Effector memory CD8-positive, alpha-beta T cell (primary cell): ENCODE measurements around the gene GRAMD4.

Experiments used
- ATAC-seq: fragments of 150-1000 bp; cut with Tn5 transposase; replicated peaks from 2 replicates; pipeline ENCODE4 v1.10.0; 2021; ENCODE audit warnings: mild to moderate bottlenecking, moderate library complexity
- DNase-seq, 3 experiments: peaks; one replicate each; pipeline ENCODE4 v3.0.0; 2021
- H3K27ac Mint-ChIP-seq, 2 donors: one replicate each; pipeline ENCODE4 v1.8.0; 2022; ENCODE audit warnings: mild to moderate bottlenecking in 2 of 2, mixed read lengths in 2 of 2, moderate library complexity in 2 of 2
- H3K27me3 Mint-ChIP-seq, 2 donors: one replicate each; pipeline ENCODE4 v1.8.0; 2022; ENCODE audit warnings: mixed read lengths in 2 of 2
- H3K36me3 Mint-ChIP-seq: one replicate; pipeline ENCODE4 v1.8.0; 2022; ENCODE audit warnings: mild to moderate bottlenecking, moderate library complexity, mixed read lengths; ENCODE audit not compliant: insufficient read depth
- H3K4me1 Mint-ChIP-seq, 2 donors: one replicate each; pipeline ENCODE4 v1.8.0; 2022; ENCODE audit warnings: low read depth in 2 of 2, mixed read lengths in 2 of 2
- H3K4me3 Mint-ChIP-seq, 2 donors: one replicate each; pipeline ENCODE4 v1.8.0; 2022; ENCODE audit warnings: mild to moderate bottlenecking in 2 of 2, mixed read lengths in 2 of 2, moderate library complexity in 2 of 2
- H3K9me3 Mint-ChIP-seq, 2 donors: one replicate each; pipeline ENCODE4 v1.8.0; 2022; ENCODE audit warnings: mixed read lengths in 2 of 2

The GRAMD4 gene

DNA sequence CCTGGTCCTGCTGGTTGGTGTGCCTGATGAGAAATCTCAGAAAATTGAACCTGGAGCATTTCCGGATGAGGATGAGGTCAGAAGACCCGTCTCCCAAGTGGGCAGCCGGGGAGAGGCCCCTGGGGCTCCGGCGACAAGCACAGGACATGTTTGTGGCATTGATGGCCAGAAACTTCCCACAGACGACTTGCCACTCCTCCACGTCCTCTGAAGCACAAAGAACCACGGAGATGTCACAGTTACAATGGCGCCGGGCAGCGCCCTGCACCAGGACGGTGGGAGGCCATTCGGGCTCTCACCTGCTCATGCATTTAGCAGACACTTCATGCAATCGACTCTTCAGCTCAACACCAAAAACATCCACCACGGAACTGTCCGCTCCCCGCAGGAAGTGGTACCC is 71.4 kb downstream of the GRAMD4 start:
- Mint-ChIP-seq H3K4me3 (no peak overlapping the region), H3K9me3 (no peaks in the 10 kb centered on the region), H3K27me3 (no peaks in the 10 kb centered on the region), H3K27ac (peak overlapping the region in 1 of 2 donors; percentile 69), H3K36me3 (peaks cover 83% of the 10 kb centered on the region), H3K4me1 (peaks cover 0 to 1% of the 10 kb centered on the region in 2 donors)
- ATAC-seq (no peak), DNase-seq (no peak)

DNA sequence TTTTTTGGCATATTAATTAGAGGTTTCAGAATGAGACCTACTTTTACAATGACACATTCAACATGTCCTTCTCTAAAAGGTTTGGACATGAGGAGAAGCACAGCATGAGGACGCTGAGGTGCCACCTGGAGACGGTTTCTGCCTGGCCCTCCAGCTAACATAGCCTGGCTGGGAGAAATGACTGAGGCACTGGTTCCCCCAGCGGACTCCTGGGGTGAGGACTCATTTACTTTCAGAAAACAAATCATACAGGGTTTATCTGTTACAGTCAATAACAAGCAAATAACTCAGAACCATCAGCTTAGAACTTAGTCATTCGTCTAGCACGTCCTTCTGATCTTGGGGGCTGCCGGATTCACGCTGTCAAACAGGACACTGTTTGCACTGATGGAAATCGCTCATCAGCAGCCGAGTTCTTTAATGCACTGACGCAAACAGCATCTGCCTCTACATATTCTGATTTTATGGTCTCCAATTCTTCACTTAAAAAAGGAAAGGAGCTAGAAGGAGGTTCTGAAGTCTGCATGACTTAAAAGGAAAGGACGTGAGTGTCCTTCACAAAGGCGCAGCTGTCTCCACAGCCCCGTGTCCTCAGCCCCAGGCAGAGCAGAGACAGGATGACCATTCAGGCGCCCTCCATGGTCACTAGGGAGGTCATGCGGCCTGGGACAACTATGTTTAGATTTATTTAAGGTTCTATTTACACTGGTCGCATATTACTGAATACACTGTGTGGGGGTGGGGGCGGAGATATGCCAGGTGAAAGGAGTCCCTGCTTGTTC is 73.6 kb downstream of the GRAMD4 start:
- H3K9me3 Mint-ChIP-seq: no peaks in the 10 kb centered on the region
- DNase-seq (no peak), ATAC-seq (no peak)
- no peak overlapping the region for H3K4me3 Mint-ChIP-seq
- no peaks in the 10 kb centered on the region for H3K4me1 Mint-ChIP-seq
- H3K27ac Mint-ChIP-seq: peak overlapping the region; percentile 38 to 74
- peaks cover 88% of the 10 kb centered on the region for H3K36me3 Mint-ChIP-seq
- no peaks in the 10 kb centered on the region for H3K27me3 Mint-ChIP-seq

DNA sequence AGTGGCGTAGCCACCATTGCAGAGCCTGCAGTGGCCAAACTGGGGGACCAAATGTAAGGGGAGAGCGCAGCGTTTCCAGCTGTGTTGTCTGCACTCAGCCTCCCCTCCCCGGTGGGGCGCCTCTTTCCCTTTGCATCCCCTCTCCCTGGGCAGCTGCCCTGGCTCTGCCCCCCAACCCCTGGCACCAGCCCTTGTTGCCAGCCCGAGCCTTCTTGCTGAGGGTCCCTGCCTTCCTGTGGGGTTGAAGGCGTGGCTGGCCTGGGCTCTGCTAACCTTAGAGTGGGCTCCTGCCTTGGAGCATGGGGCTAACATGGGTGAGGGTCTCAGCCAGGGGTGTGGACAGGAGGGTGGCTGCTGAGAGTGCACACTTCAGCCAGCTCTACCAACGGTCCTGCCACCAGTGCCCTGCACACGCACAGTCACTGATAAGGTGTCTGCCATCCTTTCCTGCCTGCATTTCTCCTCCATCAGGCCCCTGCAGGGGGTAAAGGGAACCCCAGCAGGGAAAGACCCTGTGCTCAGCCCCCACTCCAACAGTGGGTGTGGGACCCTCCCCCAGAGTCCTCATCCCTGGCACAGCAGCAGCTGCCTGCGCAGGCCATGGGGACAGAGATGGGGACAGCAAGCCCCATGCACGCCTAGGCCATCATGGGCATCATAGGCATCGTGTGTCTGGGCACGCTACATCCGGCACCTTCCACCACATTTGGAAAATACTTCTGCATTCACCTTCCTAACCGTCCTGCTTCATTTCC is 74.4 kb downstream of the GRAMD4 start:
- H3K4me3 Mint-ChIP-seq: no peak overlapping the region
- peak overlapping the region; percentile 38 to 74 for H3K27ac Mint-ChIP-seq
- no peaks in the 10 kb centered on the region for H3K4me1 Mint-ChIP-seq
- ATAC-seq (no peak), DNase-seq (no peak)
- peaks cover 88% of the 10 kb centered on the region for H3K36me3 Mint-ChIP-seq
- no peaks in the 10 kb centered on the region for H3K9me3 Mint-ChIP-seq
- no peaks in the 10 kb centered on the region for H3K27me3 Mint-ChIP-seq

DNA sequence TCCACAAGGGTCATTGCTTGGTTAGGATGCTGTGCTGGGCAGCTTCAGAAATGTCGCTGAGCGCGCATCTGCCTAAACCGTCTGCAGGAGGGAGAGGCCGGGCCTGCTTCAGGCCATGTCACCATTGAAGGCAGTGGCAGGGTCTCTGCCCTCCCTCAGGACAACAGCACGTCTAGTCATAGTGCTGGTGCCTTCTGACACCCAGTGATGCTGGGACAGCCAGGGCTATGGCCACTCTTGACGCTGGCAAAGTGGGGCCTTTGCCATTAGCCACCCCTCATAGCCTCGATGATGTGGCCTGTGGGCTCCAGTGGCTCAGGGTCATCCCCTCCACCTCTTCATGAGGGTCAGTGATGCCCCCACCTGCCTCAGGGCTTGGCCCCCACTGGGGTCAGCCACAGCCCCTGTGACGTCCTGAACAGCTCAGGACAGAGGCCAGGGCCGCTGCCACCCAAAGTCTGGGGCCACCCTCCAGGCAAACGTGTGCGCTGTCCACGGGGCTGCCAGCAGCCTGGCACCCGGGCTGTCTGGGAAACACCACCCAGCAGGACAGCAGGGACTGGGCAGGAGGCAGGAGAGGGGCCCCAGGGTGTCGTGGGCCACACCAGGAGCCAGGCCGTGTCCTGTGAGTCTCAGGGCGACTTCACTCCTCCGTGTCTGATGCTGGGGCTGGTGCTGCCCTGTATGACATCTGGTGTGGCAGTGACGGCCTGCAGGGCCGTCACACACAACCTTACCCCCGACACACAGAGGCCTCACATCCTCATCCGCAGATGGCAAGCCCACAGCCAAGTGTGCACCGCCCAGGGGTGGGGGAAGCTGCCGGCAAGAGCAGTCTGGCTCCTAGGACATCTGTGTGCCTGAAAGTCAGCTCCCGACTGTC is 75.4 kb downstream of the GRAMD4 start:
- no peak for DNase-seq
- no peaks in the 10 kb centered on the region for H3K9me3 Mint-ChIP-seq
- H3K27me3 Mint-ChIP-seq: no peaks in the 10 kb centered on the region
- no peak for ATAC-seq
- peaks cover 92% of the 10 kb centered on the region for H3K36me3 Mint-ChIP-seq
- peak overlapping the region; percentile 58 to 60 for H3K27ac Mint-ChIP-seq
- no peak overlapping the region for H3K4me3 Mint-ChIP-seq
- no peaks in the 10 kb centered on the region for H3K4me1 Mint-ChIP-seq

DNA sequence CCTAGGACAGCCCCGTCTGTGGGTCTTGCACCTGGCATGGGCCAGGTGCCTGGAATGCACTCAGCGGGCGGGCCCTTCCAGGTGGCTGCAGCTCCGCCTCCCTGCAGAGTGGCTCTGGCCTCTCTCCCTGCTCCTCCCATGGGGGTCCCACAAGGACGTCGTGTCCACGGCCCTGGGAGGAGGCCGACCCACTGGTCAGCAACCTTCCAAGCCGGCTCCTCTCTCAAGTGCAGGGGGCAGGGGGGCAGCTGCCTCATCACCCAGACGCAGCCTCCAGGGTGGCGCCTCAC is 76.0 kb downstream of the GRAMD4 start:
- Mint-ChIP-seq H3K9me3 (no peaks in the 10 kb centered on the region), H3K4me1 (no peaks in the 10 kb centered on the region), H3K36me3 (peaks cover 92% of the 10 kb centered on the region), H3K27me3 (no peaks in the 10 kb centered on the region), H3K27ac (peak overlapping the region; percentile 58 to 60), H3K4me3 (no peak overlapping the region)
- ATAC-seq: no peak
- no peak for DNase-seq

DNA sequence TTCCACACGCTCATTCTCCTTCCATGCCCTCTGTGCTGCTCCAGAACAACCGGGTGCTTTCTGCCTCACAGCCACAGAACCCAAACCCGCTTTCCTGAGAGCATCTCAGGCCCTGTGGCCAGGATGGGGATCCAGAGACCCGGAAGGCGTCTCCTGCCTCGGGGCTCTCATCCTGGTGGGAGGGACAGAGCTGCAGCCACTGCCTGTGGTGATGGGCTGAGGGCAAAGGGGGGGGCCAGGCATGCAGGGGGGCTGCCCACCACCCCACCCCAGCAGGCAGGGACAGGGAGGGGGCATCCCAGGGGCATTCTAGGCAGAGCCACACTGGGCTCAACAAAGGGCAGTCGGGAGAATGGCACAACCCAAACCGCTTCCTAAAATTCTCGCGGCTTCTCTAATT is 76.4 kb downstream of the GRAMD4 start:
- Mint-ChIP-seq H3K4me3 (no peak overlapping the region), H3K4me1 (no peaks in the 10 kb centered on the region), H3K27ac (peak overlapping the region; percentile 58 to 60), H3K36me3 (peaks cover 92% of the 10 kb centered on the region), H3K9me3 (no peaks in the 10 kb centered on the region), H3K27me3 (no peaks in the 10 kb centered on the region)
- ATAC-seq (no peak), DNase-seq (no peak)

DNA sequence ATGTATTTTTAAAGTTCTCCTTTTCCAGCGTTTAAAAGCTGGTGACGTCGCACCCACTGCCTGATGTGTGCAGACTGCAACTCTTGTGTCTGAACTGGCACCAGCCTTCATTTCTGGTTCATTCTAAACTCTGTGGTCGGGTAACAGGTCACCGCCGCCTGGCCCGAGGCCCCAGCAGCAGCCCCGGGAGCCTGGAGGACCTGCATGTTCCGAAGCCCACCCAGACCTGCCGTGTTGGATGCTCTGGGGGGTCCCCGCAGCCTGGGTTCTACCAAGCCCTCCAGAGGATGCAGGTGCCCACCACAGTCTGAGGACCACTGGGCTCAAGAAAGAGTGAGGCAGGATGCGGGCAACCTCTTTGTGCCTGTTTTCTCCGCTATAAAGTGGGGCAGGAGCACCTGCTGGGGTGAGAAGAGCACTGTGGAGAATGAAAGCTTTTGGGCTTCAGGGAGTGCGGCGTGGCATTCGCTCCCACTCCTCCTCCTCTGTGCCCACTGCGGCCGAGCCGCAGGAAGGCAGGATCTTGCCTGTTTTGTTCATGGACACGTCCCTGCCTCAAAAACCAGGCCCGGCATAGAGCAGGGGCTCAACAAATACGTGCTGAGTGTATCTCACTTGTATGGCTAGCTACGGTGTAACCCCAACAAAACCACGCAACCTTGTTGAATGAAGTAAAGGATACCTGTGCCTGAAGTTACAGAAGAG is 77.8 kb downstream of the GRAMD4 start:
- no peaks in the 10 kb centered on the region for H3K27me3 Mint-ChIP-seq
- peaks cover 92% of the 10 kb centered on the region for H3K36me3 Mint-ChIP-seq
- H3K27ac Mint-ChIP-seq: no peak overlapping the region
- no peak for ATAC-seq
- H3K4me1 Mint-ChIP-seq: no peaks in the 10 kb centered on the region
- H3K9me3 Mint-ChIP-seq: no peaks in the 10 kb centered on the region
- no peak for DNase-seq
- no peak overlapping the region for H3K4me3 Mint-ChIP-seq

DNA sequence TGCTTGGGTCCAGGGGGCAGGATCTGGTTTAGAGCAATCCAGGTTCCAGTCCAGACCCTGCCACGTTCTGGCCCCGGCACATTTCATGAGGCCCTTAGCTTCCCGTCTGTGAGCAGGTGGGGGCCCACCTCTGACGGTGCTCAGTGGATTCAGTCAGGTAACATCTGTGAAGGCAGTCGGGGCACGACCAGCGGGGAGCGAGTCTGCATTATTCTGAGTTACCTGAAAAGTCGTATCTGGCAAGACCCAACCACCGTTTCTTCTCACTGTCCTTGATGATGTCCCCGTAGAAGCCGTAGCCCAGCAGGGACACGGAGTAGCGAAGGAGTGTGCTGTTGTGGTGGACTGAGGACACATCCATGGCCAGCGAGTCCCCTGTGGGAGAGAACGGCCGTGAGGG is 78.9 kb downstream of the GRAMD4 start:
- H3K27me3 Mint-ChIP-seq: no peaks in the 10 kb centered on the region
- ATAC-seq: no peak
- peaks cover 93% of the 10 kb centered on the region for H3K36me3 Mint-ChIP-seq
- peaks cover 0 to 3% of the 10 kb centered on the region in 2 donors for H3K4me1 Mint-ChIP-seq
- H3K27ac Mint-ChIP-seq: peak overlapping the region in 1 of 2 donors; percentile 73
- H3K4me3 Mint-ChIP-seq: no peak overlapping the region
- H3K9me3 Mint-ChIP-seq: no peaks in the 10 kb centered on the region
- DNase-seq: no peak

DNA sequence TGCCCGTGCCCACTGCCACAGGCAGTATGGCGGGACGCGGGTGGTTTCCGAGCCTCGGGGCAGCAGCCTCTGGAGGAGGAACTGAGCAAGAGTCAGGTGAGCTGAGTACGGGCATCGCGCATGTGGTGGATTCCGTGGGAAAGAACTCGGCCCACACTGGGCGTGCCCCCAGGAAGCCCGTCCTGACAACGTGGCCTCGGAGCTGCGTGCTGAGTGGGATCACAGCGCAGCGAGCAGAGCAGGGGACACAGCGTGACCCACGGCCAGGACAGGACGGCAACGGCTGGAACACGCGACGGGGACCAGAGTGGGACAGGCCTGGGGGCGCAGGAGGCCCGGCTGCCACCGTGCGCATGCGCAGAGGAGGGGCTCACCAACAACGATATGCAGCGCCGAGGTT is 81.1 kb downstream of the GRAMD4 start:
- ATAC-seq: no peak
- no peak overlapping the region for H3K4me3 Mint-ChIP-seq
- DNase-seq: no peak
- peaks cover 97% of the 10 kb centered on the region for H3K36me3 Mint-ChIP-seq
- H3K9me3 Mint-ChIP-seq: no peaks in the 10 kb centered on the region
- peaks cover 3 to 6% of the 10 kb centered on the region in 2 donors for H3K4me1 Mint-ChIP-seq
- H3K27ac Mint-ChIP-seq: peak overlapping the region in 1 of 2 donors; percentile 55
- H3K27me3 Mint-ChIP-seq: no peaks in the 10 kb centered on the region

DNA sequence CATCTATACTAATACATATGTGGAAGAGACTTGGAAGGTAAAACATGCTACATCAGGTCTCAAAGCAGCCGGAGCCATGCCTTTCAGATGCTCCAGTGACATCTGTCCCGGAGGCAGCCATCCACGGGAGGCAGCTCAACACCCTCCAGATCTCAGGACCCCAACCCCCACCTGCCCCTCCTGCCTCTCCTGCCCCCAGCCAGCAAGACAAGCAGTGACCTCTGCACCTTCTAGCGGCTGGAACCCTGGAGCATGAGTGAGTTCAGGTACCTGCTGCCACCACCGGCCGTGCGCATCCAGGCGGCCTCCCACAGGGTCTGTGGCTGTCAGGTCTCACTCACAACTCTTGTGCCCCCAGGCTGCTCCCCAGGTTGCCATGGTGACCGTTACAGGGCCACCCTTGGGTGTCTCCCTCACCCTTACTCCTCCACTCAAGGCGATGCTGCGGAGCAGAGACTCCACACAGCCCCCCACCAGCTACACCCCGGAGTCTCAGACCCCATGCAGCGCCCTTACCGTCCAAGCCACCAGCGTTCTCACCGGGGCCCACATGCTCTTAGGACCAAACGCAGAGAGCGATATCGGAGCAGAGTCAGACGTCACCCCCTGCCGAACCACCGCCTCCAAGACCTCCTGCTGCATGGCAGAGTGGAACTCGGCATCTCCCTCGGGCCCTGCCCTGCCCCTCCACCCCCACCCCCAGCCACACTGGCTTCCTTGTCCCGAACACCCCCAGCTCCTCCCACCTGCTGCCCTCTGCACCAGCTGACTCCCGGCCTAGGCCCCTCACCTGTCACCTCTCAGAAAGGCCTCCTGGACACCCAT is 83.2 kb downstream of the GRAMD4 start:
- Mint-ChIP-seq H3K27me3 (no peaks in the 10 kb centered on the region), H3K4me1 (peaks cover 3 to 9% of the 10 kb centered on the region in 2 donors), H3K27ac (peak overlapping the region in 1 of 2 donors; percentile 38), H3K4me3 (no peak overlapping the region), H3K9me3 (no peaks in the 10 kb centered on the region), H3K36me3 (peaks cover 98% of the 10 kb centered on the region)
- DNase-seq (no peak), ATAC-seq (no peak)

DNA sequence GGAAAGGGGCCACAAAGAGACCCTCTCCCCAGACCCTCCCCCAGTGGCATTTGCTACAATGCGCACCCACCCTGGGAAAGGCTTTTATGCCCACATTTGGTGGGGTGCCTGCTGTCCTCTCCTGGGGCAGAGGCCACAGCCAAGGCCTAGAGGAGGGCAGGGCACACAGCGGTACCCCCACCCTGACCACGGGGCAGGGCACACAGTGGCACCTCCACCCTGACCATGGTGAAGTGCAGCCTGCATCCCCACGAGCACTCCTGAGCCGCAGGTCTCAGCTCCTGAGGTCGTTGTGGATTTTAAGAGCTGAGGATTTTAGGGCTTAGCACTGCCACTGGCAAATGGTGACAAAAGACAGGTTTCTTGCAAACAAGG is 83.8 kb downstream of the GRAMD4 start:
- DNase-seq (no peak), ATAC-seq (no peak)
- Mint-ChIP-seq H3K27ac (no peak overlapping the region), H3K4me1 (peaks cover 3 to 9% of the 10 kb centered on the region in 2 donors), H3K36me3 (peaks cover 98% of the 10 kb centered on the region), H3K4me3 (no peak overlapping the region), H3K27me3 (no peaks in the 10 kb centered on the region), H3K9me3 (no peaks in the 10 kb centered on the region)

DNA sequence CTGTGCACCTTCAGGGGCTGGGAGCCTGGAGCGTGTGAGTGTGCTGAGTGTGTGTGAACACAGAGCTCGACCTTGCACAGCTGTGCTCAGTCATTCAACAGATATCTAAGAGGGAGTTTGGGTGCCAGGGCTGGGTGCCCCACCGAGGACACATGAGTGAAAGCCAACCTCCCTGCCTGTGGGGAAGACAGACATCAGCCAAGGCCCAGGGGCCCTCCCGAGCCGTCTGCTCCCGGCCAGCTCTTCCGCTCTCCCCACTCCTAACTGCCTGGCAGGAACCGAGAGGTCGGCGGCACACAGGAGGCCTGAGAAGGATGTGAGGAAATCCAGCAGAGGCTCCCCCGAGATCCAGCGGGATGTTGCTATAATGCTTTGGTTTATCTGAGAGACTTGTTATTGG is 85.9 kb downstream of the GRAMD4 start:
- H3K9me3 Mint-ChIP-seq: no peaks in the 10 kb centered on the region
- H3K4me3 Mint-ChIP-seq: no peak overlapping the region
- H3K4me1 Mint-ChIP-seq: peaks cover 3 to 9% of the 10 kb centered on the region in 2 donors
- no peak for DNase-seq
- no peaks in the 10 kb centered on the region for H3K27me3 Mint-ChIP-seq
- no peak for ATAC-seq
- H3K36me3 Mint-ChIP-seq: peaks cover 98% of the 10 kb centered on the region
- H3K27ac Mint-ChIP-seq: peak overlapping the region; percentile 5 to 57
